ENCODE data around the gene STK38. TPM values are rescaled to one million over a fixed set of nuclear protein-coding genes. Genes with fewer than 3 reads are reported as not detected.
A peak's percentile ranks its signal among the peaks of the same experiment; 100 is the strongest.

Gene STK38
- total and polyA plus RNA-seq, 2 of the 13 experiments (the other 11 are each of a cell fraction or from before 2014, with no cell fraction given), result 10.3 to 20.7 TPM

GRCh38 chr6:36546920-36547645, at the start of gene STK38 (continued):
- TF ChIP-seq BCLAF1 (IDR thresholded peaks at IDR 0.05) (no peak), ZNF780A (CRISPR knock-in tag; IDR thresholded peaks at IDR 0.05) (no peak), ZNF543 (CRISPR knock-in tag; IDR thresholded peaks at IDR 0.05) (no peak), FUBP1 (CRISPR knock-in tag; IDR thresholded peaks at IDR 0.05; ENCODE audit: borderline replicate concordance) (no peak), PHF21A (CRISPR knock-in tag; IDR thresholded peaks at IDR 0.05) (no peak), TRIM24 (CRISPR knock-in tag; IDR thresholded peaks at IDR 0.05) (no peak), NFE2 (CRISPR knock-in tag; IDR thresholded peaks at IDR 0.05) (no peak), RAD51 (IDR thresholded peaks at IDR 0.05; ENCODE audit: borderline replicate concordance) (no peak), PAWR (CRISPR knock-in tag; IDR thresholded peaks at IDR 0.05; ENCODE audit: borderline replicate concordance) (peak; percentile 61; the same call in 1 of the 2 replicates), STAT5B (CRISPR knock-in tag; IDR thresholded peaks at IDR 0.05) (no peak), MYNN (CRISPR knock-in tag; IDR thresholded peaks at IDR 0.05; ENCODE audit: low read depth) (no peak), ZNF329 (CRISPR knock-in tag; IDR thresholded peaks at IDR 0.05; ENCODE audit: low read depth) (peak; percentile 30; the same call in 1 of the 2 replicates), GTF3A (CRISPR knock-in tag; conservative IDR thresholded peaks at IDR 0.05) (no peak), ZSCAN25 (CRISPR knock-in tag; IDR thresholded peaks at IDR 0.05) (no peak), ZXDC (CRISPR knock-in tag; IDR thresholded peaks at IDR 0.05) (no peak), MAX (IDR thresholded peaks at IDR 0.05) (peak; percentile 71; the same call in 1 of the 2 replicates), TGIF2 (CRISPR knock-in tag; IDR thresholded peaks at IDR 0.05) (peak; percentile 77; the same call in 1 of the 2 replicates), DMTF1 (CRISPR knock-in tag; IDR thresholded peaks at IDR 0.05) (no peak), ZNF784 (CRISPR knock-in tag; IDR thresholded peaks at IDR 0.05; ENCODE audit: borderline replicate concordance) (peak; percentile 92; the same call in 1 of the 2 replicates)
